DMS153 (cell line): ENCODE measurements around the gene MYOM3.
"Not testable (repeated sequence)": the region's sequence is repeated elsewhere in the genome, so short reads cannot be mapped to it uniquely, and the experiment has no call there.

Experiments
- DNase-seq: peaks from one replicate; lab custom pipeline; 2025; lab: John Stamatoyannopoulos, UW

Gene MYOM3

GRCh38 chr1:24071941-24072340 is 40.0 kb downstream of the MYOM3 start:
- DNase-seq = no peak

DNA sequence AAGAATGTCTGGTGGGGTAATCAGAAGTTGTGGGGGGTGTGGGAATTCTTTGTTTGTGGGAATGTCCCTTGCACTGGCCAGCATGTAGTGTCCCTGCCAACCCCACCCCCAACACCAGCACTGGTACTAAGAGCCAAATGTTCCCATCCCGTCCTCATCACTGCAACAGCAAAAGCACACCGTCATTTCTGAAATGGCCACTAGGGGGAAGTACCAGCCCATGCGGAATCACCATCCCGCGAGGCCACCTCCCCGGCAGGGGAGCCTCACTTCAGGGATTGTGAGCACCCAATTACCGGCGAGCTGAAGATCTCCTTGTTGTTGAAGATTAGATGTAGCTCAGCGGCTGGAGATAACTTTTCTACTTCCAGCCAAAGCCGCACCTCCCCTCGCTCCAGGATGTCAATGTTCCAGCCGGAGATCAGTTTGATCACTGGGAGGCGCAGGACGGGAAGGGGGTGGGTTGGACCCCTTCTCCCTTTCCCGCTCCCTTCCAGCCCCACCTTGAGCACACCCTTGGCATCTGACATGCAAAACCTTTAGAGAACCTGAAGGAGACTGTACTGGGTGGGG is 41.0 kb downstream of the MYOM3 start:
- DNase-seq = peak; percentile 68

DNA sequence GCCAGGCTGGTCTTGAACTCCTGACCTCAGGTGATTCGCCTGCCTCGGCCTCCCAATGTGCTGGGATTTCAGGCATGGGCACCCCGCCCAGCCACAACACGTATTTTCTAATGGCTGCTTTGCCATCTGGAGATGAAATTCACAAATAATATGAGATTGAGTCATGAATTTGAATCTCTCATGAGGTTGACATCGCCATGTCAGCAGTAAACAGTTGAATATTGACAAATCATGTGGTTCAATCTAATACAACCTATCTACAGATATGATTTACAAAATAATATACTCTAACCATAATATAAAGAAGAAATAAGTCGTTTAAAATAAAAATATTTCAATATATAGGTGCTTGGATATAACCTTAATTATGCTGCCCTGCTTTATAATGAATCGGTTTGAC is 42.1 kb downstream of the MYOM3 start:
- no peak for DNase-seq

DNA sequence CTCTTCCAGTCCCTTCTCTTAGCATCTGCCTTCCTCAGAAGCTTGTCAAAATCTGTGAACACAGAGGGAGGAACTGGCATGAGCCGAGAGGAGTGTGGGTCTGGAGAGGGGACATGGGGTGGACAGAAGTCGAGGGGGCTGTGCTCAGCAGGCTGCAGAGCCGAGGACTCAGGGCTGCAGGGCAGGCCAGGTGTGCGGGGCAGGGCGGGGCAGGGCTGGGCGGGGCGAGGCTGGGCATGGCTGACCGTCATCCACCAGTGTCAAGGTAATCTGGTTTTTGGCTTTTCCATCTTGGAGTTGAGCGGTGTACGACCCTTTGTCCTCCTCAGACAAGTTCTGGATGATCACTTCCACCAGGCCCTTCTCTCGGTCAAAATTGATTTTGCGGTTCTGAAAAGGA is 44.0 kb downstream of the MYOM3 start:
- no peak for DNase-seq

- no peak for DNase-seq
These were observed 46.6 kb downstream of the MYOM3 start for GRCh38 chr1:24065304-24065703.

GRCh38 chr1:24062221-24062620 is 49.7 kb downstream of the MYOM3 start:
- DNase-seq = no peak

- no peak for DNase-seq
These were observed 51.5 kb downstream of the MYOM3 start for GRCh38 chr1:24060482-24060881.

DNA sequence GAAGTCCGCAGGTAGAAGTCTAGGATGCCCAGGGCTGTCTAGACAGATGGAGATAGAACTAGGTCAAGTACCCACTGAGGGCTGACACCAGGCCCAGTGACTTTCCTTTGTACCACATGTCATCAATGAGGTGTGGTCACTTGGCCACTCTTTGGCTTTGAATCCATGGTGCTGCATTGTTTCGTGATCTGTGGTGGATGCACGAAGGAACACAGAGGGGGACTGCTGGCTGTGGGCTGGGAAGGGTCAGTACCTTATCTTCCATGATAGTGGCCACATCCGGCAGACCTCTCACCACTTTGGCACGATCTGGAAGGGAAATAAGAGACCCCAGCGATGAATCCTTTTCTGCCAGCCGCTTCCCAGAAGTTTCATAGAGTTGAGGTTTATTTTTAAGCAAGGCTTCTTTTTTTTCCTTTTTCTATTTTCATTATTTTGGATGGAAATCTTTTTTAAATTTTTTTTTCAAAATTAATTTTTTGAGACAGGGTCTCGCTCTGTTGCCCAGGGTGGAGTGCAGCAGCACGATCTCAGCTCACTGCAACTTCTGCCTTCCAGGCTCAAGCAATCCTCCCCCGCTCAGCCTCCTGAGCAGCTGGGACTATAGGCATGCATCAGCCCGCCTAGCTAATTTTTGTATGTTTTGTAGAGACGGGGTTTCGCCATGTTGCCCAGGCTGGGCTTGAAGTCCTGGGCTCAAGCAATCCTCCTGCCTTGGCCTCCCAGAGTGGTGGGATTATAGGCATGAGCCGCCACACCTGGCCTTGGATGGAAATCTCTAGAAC is 53.1 kb downstream of the MYOM3 start:
- no peak for DNase-seq

GRCh38 chr1:24057171-24057570 is 54.8 kb downstream of the MYOM3 start:
- no peak for DNase-seq

DNA sequence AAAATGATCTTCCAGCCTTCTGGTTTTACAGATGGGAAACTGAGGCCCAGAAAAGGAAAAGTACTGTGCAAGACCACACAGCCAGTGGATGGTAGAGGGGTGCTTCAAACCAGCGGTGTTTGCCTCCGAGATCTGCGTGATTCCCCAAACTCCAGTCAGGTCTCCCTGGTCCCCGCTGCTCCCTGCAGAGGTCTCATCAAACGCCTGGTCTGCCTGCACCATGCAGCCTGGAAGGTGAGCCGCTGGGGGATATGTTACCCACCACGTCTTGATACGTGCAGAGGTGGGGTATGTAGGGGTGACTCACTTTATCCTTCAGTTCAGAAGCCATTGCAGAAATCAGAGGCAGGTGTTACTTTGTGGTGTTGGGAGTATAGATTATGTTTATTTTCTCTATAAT is 56.3 kb downstream of the MYOM3 start:
- no peak for DNase-seq

GRCh38 chr1:24052220-24052619 is 59.7 kb downstream of the MYOM3 start:
- no peak for DNase-seq

GRCh38 chr1:24051206-24051945 is 60.6 kb downstream of the MYOM3 start:
- no peak for DNase-seq

DNA sequence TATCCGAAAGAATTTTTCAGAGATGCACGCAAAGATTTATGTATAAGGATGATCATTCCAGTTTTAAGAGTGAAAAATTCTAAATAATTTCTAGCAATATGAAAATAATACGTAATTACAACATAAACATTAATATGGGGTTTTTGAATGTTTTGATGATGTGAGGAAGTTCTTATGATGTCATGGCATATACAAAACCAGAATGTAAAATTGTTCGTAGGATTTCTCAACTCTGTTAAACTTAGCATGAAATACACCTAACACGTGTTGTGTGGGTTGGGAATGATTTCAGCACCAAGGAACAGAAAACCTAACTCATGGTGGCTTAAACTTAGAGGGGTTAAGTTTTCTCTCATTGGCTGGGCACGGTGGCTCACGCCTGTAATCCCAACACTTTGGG is 62.2 kb downstream of the MYOM3 start:
- DNase-seq = no peak

- not testable (repeated sequence) for DNase-seq
These were observed 63.0 kb downstream of the MYOM3 start for GRCh38 chr1:24048894-24049293.

- peak; percentile 13 for DNase-seq
These were observed 63.6 kb downstream of the MYOM3 start for GRCh38 chr1:24048205-24048869.

DNA sequence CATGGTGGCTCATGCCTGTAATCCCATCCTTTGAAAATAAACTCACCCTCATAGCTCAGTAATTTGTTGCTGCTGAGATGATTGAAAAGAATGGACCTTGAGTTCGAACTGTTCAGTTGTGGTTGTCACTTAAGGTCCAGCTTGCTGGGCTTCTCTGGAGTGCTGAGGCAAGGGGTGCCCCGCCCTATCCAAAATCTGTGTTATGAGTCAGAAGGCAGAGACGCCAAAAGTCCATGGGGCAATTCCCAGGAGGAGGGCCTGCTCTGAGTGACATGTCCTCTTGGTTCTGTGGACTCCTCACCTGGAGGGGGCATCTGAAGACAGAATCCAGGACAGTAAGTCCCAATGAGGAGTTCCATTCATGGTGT is 64.8 kb downstream of the MYOM3 start:
- DNase-seq = no peak

- DNase-seq = no peak
These were observed 66.2 kb downstream of the MYOM3 start for GRCh38 chr1:24045771-24046170.

GRCh38 chr1:24044672-24045071 is 67.3 kb downstream of the MYOM3 start:
- not testable (repeated sequence) for DNase-seq

DNA sequence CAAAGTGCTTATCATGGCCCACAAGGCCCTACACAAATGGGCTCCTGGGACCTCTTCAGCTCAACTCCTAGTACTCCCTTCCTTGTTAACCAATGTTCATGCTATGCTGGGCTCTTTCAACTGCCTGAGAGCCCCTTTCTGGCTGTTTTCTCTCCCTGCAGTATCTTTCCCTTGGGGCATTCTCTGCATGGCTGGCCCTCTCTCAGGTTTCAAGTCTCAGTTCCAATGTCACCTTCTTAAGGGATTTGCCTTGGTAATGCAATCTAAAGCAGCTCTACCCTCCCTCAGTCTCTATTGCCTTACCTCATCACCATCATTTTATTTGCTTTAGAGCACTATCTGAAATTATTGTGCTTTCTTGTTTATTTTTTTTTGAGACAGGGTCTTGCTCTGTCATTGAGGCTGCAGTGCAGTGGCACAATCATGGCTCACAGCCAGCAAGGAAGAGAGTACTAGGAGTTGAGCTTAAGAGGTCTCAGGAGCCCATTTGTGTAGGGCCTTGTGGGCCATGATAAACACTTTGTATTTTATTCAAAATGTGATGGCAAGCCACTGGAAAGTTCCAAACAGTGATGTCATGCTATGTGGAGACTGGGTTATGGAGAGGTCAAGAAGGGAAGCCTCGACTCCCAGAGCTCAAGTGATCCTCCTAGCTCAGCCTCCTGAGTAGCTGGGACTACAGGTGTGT is 68.4 kb downstream of the MYOM3 start:
- no peak for DNase-seq

GRCh38 chr1:24042315-24042714 is 69.6 kb downstream of the MYOM3 start:
- no peak for DNase-seq

DNA sequence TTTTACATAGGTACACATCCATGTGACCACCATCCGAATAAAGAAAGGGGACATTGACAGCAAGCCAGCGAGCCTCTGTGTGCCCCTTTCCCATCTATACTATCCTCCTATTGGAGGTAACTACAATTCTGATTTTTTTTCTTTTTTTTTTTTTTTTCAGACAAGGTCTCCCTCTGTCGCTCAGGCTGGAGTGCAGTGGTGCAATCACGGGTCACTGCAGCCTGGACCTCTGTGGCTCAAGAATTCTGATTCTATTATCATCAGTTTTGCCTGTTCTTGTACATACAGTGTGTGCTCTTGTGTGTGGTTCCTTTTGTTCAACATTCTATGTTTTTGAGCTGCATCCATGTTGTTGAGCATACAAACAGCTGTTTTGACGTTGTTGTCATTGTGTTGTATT is 75.8 kb downstream of the MYOM3 start:
- no peak for DNase-seq

DNA sequence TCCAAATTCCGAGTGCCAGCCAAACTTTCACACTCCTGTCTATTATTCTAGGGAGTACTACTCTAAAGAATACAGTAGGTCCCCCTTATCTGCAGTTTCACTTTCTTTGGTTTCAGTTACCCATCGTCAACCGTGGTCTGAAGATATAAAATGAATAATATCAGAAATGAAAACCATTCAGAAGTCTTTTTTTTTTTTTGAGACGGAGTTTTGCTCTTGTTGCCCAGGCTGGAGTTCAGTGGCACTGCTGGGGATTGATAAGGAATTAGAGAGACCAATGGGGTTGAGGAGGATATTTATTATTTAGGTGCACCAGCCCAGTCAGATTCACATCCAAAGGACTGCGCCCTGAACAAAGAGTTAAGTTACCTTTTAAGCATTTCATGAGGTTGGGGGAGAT is 79.0 kb downstream of the MYOM3 start:
- DNase-seq = no peak
